Left ventricle myocardium inferior (tissue), 1 donor: ENCODE measurements around the gene SMAD1. TPM values are rescaled to one million over a fixed set of nuclear protein-coding genes. Genes with fewer than 3 reads are reported as not detected.

ENCODE experiments used
- DNase-seq: peaks from one replicate; pipeline ENCODE4 v3.0.0-alpha.2; 2020
- H3K27ac ChIP-seq: fragments of 200-600 bp; replicated peaks from 2 replicates; pipeline ENCODE4 v1.8.0; 2021
- H3K27me3 ChIP-seq: fragments of 200-600 bp; 2 replicates; pipeline ENCODE4 v1.8.0; 2021; ENCODE audit warnings: low read depth
- H3K36me3 ChIP-seq: fragments of 200-600 bp; 2 replicates; pipeline ENCODE4 v1.8.0; 2021
- H3K4me1 ChIP-seq: fragments of 200-600 bp; 2 replicates; pipeline ENCODE4 v1.8.0; 2021
- H3K4me3 ChIP-seq: fragments of 200-600 bp; 2 replicates; pipeline ENCODE4 v1.8.0; 2021; ENCODE audit warnings: mild to moderate bottlenecking, moderate library complexity
- H3K9me3 ChIP-seq: fragments of 200-600 bp; replicated peaks from 2 replicates; pipeline ENCODE4 v1.8.0; 2021
- CTCF ChIP-seq: fragments of 200-600 bp; IDR thresholded peaks from 2 replicates; pipeline ENCODE4 v1.8.0; 2021; ENCODE audit warnings: antibody characterized with exemption, mild to moderate bottlenecking, borderline replicate concordance
- intact Hi-C: fragments of 100-400 bp; cut with micrococcal nuclease; formaldehyde crosslinking; loops from one replicate; pipeline ENCODE4 v1.11.0; 2022
- long read RNA-seq: library from polyadenylated mRNA; unstranded; transcript quantifications from one replicate; pipeline ENCODE4 v2.0.0, GENCODE V29; 2021
- total RNA-seq: library from RNA; stranded (reverse); fragmentation: NEBNext Ultra II Directional; extraction: Animal tissue kit (Norgen Biotek cat#: 25700); gene quantifications from one replicate; pipeline ENCODE4 v1.2.1, GENCODE V29; 2021
- donor health status: DM: no; HTN: yes; CAD: no; lungs with severe emphysema.

SMAD1 gene
- 10.1 TPM for total RNA-seq
- long read RNA-seq, transcript SMAD1-201 (7 exons, 1,966 nt): major isoform, 7 of 12 reads
- long read RNA-seq, partial matches to known transcripts: 0 of 12 reads
- long read RNA-seq, other reads (novel, unspliced or antisense): 5 of 12 reads

GRCh38 chr4:145481164-145481941 is at the start of gene SMAD1:
SMAD1 (plus strand) TSS chr4:145481853; CDS start chr4:145514614, 32,761 bp downstream.
- H3K27ac ChIP-seq: peak within 1 kb of the TSS; percentile 95
- H3K4me1 ChIP-seq: peaks cover 47% of the 10 kb centered on the region
- no peaks in the 10 kb centered on the region for H3K9me3 ChIP-seq
- DNase-seq: peak; percentile 86
- H3K36me3 ChIP-seq: no peaks in the 10 kb centered on the region
- no peak for TF ChIP-seq CTCF
- intact Hi-C loops: loop anchor here (10.0 kb wide), 1 partner anchor 63 kb away; no protein-coding TSS in a partner anchor
- H3K4me3 ChIP-seq: peak within 1 kb of the TSS; percentile 75
- no peaks in the 10 kb centered on the region for H3K27me3 ChIP-seq

DNA sequence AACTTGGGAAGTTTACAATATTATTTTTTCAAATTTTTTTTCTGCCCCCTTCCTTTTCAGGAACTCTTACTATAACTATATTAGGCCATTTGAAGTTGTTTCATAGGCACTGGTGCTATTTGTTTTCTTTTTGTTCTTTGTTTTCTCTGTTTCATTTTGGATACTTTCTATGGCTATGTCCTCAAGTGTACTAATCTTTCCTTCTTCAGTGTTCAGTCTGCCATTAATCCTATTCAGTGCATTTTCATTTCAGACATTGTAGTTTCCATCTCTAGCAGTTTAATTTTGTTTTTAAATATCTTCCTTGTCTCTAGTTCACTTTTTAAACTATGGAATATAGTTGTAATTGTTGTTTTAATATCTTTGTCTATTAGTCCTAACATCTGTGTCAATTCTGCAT is 48.0 kb upstream of the SMAD1 start:
- no peak overlapping the region for H3K4me3 ChIP-seq
- TF ChIP-seq CTCF: no peak
- intact Hi-C loops: no loop called here
- no peaks in the 10 kb centered on the region for H3K36me3 ChIP-seq
- peaks cover 19% of the 10 kb centered on the region for H3K4me1 ChIP-seq
- DNase-seq: no peak
- peaks cover 19% of the 10 kb centered on the region for H3K9me3 ChIP-seq
- H3K27me3 ChIP-seq: no peaks in the 10 kb centered on the region
- no peak overlapping the region for H3K27ac ChIP-seq

DNA sequence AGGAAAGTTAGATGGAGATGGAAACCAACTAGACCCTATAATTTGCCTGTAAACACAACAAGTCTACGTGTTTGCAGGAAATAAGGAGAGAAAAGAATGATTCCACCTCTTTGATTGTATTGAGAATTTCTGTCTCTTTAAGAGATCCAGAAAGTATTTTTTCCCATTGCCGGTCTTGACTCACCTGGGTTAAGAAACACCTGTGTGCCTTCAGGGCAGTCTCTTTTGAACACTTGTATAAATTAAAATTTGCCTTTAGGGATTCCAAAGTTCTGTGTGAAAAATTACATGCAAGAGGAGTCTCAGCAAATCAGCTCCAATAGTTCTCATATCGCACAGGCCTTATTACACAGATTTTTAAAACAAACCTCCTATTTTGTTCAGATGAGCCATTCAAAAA is 46.0 kb upstream of the SMAD1 start:
- no peak overlapping the region for H3K27ac ChIP-seq
- peaks cover 19% of the 10 kb centered on the region for H3K4me1 ChIP-seq
- no peaks in the 10 kb centered on the region for H3K27me3 ChIP-seq
- peaks cover 19% of the 10 kb centered on the region for H3K9me3 ChIP-seq
- H3K4me3 ChIP-seq: no peak overlapping the region
- no peak for TF ChIP-seq CTCF
- intact Hi-C loops: no loop called here
- no peak for DNase-seq
- no peaks in the 10 kb centered on the region for H3K36me3 ChIP-seq

DNA sequence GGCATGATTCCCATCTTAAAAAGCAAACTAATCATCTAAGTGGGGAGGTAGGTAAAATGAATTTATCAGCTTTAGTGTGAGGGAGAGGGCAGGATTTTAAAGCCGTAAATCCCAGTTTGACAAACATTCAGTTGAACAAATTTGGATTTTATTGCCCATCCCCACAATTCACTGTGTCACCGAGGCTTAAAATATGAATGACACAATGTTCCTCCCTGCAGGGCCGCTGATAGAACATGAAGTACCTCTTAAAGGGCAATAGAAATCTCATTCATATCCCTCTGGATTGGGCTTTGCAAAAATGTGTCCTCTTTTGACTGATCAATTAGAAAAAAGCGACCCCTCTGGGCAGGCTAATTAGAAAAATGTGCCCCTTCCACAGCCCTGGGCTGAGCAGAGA is 45.5 kb upstream of the SMAD1 start:
- Histone ChIP-seq H3K27ac (no peak overlapping the region), H3K36me3 (no peaks in the 10 kb centered on the region), H3K9me3 (peaks cover 19% of the 10 kb centered on the region), H3K4me1 (peaks cover 19% of the 10 kb centered on the region), H3K27me3 (no peaks in the 10 kb centered on the region), H3K4me3 (no peak overlapping the region)
- TF ChIP-seq CTCF: no peak
- no peak for DNase-seq
- intact Hi-C loops: no loop called here

GRCh38 chr4:145436796-145437195 is 44.9 kb upstream of the SMAD1 start:
- Histone ChIP-seq H3K27me3 (no peaks in the 10 kb centered on the region), H3K4me1 (peaks cover 19% of the 10 kb centered on the region), H3K27ac (no peak overlapping the region), H3K36me3 (no peaks in the 10 kb centered on the region), H3K4me3 (no peak overlapping the region), H3K9me3 (peaks cover 19% of the 10 kb centered on the region)
- intact Hi-C loops: no loop called here
- DNase-seq: no peak
- TF ChIP-seq CTCF: no peak
